ENCODE data around the gene ITIH3.
"Not testable (repeated sequence)": the region's sequence is repeated elsewhere in the genome, so short reads cannot be mapped to it uniquely, and the experiment has no call there.

Gene ITIH3

DNA sequence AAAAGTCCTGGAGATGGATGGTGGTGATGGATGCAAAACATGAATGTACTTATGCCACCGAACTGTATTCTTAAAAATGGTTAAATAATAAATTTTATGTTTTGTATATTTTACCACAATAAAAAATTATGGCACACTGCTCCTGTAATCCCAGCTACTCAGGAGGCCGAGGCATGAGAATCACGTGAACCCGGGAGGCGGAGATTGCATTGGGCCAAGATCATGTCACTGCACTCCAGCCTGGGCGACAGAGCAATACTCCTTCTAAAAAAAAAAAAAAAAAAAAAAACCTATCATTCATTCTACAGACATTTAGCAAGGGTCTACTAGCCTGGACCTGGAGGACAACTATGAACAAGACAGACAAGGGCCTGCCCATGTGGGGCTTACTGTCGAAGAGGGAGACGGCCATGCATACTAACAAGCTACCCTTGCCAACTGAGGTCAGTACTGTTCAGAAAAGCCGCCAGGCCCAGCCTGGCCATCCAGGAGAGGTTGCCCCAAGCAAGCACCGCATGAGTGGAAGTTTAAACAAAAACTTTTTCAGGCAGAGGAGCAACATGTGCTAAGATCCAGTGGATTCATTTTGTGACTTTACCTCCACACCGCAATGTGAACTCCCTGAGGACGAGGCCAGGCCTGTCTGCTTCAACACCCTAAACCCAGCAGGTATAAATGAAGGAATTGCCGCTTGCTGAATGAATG, 21.1 kb upstream of the ITIH3 start:
- no peaks in the 10 kb centered on the region for H3K9me3 ChIP-seq (ENCODE audit: severe bottlenecking)
- H3K36me3 ChIP-seq (ENCODE audit: low read depth): peaks cover 2% of the 10 kb centered on the region; the same call in 1 of the 2 replicates
- TF ChIP-seq, protein P1, sequence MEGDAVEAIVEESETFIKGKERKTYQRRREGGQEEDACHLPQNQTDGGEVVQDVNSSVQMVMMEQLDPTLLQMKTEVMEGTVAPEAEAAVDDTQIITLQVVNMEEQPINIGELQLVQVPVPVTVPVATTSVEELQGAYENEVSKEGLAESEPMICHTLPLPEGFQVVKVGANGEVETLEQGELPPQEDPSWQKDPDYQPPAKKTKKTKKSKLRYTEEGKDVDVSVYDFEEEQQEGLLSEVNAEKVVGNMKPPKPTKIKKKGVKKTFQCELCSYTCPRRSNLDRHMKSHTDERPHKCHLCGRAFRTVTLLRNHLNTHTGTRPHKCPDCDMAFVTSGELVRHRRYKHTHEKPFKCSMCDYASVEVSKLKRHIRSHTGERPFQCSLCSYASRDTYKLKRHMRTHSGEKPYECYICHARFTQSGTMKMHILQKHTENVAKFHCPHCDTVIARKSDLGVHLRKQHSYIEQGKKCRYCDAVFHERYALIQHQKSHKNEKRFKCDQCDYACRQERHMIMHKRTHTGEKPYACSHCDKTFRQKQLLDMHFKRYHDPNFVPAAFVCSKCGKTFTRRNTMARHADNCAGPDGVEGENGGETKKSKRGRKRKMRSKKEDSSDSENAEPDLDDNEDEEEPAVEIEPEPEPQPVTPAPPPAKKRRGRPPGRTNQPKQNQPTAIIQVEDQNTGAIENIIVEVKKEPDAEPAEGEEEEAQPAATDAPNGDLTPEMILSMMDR (IDR thresholded peaks at IDR 0.05; ENCODE audit: poor library complexity, severe bottlenecking): no peak
- peaks cover 5% of the 10 kb centered on the region for H3K4me1 ChIP-seq (ENCODE audit: insufficient read depth, poor library complexity, severe bottlenecking)
- H3K27ac ChIP-seq (ENCODE audit: poor library complexity, severe bottlenecking): no peak overlapping the region
- no peak for DNase-seq (ENCODE audit: low spot score)
- H3K27me3 ChIP-seq (ENCODE audit: insufficient read depth, poor library complexity, severe bottlenecking): no peaks in the 10 kb centered on the region
- no peak for ATAC-seq (ENCODE audit: low read depth)
- H3K4me3 ChIP-seq (ENCODE audit: severe bottlenecking): no peak overlapping the region

DNA sequence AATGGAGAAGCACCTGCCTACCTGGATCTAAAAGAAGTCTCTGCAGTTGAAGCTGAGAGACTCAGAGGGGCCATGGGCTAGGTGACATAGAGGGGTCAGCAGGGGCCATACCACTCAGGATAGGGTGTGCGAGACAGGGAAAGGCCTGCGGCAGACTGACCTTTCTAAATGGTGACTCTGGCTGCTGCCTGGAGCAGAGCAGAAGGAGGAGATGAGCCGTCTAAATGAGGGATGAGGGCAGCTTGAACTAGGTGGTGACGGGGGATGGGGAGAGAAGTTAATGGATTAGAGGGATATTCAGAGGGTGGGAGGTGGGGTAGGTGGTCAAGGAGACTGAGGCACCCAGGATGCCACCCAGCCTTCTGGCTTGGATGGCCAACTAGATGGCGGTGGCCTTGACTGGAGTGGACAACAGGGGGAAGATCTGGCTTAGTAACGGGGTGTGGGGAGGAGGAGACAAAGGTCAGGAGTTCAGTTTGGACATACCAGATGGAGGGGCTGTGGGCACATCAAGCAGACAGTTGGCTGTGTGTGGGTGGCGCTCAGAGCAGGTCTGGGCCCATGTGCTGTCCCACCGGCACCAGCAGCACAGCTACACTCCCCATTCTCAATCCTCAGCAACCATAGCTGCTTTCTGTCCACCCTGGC, 20.4 kb upstream of the ITIH3 start:
- no peaks in the 10 kb centered on the region for H3K9me3 ChIP-seq (ENCODE audit: severe bottlenecking)
- peaks cover 5% of the 10 kb centered on the region for H3K4me1 ChIP-seq (ENCODE audit: insufficient read depth, poor library complexity, severe bottlenecking)
- H3K4me3 ChIP-seq (ENCODE audit: severe bottlenecking): no peak overlapping the region
- TF ChIP-seq, protein P1 (IDR thresholded peaks at IDR 0.05; ENCODE audit: poor library complexity, severe bottlenecking): no peak
- DNase-seq (ENCODE audit: low spot score) (no peak), ATAC-seq (ENCODE audit: low read depth) (no peak)
- no peaks in the 10 kb centered on the region for H3K36me3 ChIP-seq (ENCODE audit: low read depth)
- no peak overlapping the region for H3K27ac ChIP-seq (ENCODE audit: poor library complexity, severe bottlenecking)
- H3K27me3 ChIP-seq (ENCODE audit: insufficient read depth, poor library complexity, severe bottlenecking): no peaks in the 10 kb centered on the region

DNA sequence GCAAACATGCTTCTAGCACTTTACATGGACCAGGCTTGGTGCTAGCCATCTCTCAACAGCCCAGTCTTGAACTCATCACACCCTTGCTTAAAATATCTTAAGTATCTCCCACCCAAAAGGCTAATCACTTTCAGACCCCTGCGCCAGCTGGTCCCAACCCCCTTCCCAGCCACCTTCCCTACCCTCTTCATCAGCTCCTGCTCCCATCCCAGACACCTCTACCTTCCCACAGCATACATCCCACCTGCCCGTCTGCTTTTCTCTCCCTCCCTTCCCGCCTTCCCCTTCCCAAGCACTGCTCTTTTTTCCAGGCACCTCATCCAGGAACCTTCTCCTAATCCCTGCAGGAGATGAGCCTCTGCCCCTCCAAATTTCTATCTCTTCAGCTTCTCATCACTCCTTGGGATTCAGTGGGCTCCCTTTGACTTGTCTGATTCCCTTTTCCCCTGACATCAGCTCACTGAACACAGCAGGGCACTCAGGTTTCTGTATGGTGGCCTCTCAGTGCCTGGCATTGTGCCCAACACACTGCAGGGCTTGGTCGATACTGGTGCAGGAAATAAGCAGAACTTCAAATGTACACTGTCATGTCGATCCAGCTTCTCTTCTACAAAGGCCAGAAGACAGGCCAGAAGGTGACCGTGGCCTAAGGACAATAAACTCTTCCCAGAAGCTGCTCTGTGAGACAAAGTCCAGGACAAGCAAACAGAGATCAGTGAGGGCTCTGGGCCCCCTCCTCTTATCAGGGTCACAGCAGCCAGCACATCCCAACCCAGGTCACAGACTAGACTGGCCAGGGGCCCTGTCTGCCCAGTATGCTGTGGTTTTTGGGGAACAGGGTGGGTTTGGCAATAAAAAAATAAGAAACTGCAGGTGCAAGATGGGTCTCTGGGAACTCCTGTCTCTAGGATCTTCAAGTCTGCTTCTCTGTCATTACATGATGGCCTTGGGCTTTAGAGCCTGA, 19.4 kb upstream of the ITIH3 start:
- no peak overlapping the region for H3K4me3 ChIP-seq (ENCODE audit: severe bottlenecking)
- no peak for DNase-seq (ENCODE audit: low spot score)
- no peaks in the 10 kb centered on the region for H3K36me3 ChIP-seq (ENCODE audit: low read depth)
- H3K9me3 ChIP-seq (ENCODE audit: severe bottlenecking): no peaks in the 10 kb centered on the region
- no peak overlapping the region for H3K27ac ChIP-seq (ENCODE audit: poor library complexity, severe bottlenecking)
- no peak for ATAC-seq (ENCODE audit: low read depth)
- H3K4me1 ChIP-seq (ENCODE audit: insufficient read depth, poor library complexity, severe bottlenecking): no peaks in the 10 kb centered on the region
- no peaks in the 10 kb centered on the region for H3K27me3 ChIP-seq (ENCODE audit: insufficient read depth, poor library complexity, severe bottlenecking)
- TF ChIP-seq, protein P1 (IDR thresholded peaks at IDR 0.05; ENCODE audit: poor library complexity, severe bottlenecking): no peak

DNA sequence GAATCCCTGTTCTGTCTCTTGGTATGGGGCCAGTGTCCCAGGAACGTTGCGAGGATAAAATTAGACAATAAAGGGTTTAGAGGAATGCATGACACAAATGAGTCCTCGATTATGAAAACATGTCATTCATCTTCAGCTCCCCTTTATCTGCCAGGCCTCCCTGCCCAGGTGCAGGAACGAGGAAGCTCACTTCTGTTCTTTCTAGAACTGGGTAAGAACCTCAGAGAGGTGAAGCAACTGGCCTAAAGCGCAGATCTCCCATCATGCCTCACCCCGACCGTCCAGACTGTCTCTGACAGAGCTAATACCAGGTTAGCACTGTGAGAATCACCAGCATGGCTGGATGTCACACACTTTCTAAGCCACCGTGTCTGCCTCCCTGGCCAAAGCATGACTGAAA, 18.7 kb upstream of the ITIH3 start:
- Histone ChIP-seq H3K27me3 (ENCODE audit: insufficient read depth, poor library complexity, severe bottlenecking) (no peaks in the 10 kb centered on the region), H3K4me1 (ENCODE audit: insufficient read depth, poor library complexity, severe bottlenecking) (no peaks in the 10 kb centered on the region), H3K36me3 (ENCODE audit: low read depth) (no peaks in the 10 kb centered on the region), H3K4me3 (ENCODE audit: severe bottlenecking) (no peak overlapping the region), H3K9me3 (ENCODE audit: severe bottlenecking) (no peaks in the 10 kb centered on the region), H3K27ac (ENCODE audit: poor library complexity, severe bottlenecking) (no peak overlapping the region)
- ATAC-seq (ENCODE audit: low read depth) (no peak), DNase-seq (ENCODE audit: low spot score) (no peak)
- TF ChIP-seq, protein P1 (IDR thresholded peaks at IDR 0.05; ENCODE audit: poor library complexity, severe bottlenecking): no peak

DNA sequence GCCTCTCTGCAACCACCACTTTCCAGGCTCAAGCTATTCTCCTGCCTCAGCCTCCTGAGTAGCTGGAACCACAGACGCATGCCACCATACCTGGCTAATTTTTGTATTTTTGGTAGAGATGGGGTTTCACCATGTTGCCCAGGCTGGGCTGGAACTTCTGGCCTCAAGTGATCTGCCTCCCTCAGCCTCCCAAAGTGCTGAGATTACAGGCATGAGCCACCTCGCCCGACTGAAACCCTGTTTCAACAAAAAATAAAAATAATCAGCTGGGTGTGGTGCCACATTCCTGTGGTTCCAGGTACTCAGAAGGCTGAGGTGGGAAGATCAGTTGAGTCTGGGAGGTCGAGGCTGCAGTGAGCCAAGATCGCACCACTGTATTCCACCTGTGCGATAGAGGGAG, 18.1 kb upstream of the ITIH3 start:
- ATAC-seq (ENCODE audit: low read depth); H3K4me1 ChIP-seq (ENCODE audit: insufficient read depth, poor library complexity, severe bottlenecking); H3K36me3 ChIP-seq (ENCODE audit: low read depth); H3K27me3 ChIP-seq (ENCODE audit: insufficient read depth, poor library complexity, severe bottlenecking); DNase-seq (ENCODE audit: low spot score); H3K4me3 ChIP-seq (ENCODE audit: severe bottlenecking); H3K27ac ChIP-seq (ENCODE audit: poor library complexity, severe bottlenecking); H3K9me3 ChIP-seq (ENCODE audit: severe bottlenecking): not testable (repeated sequence)
